HG02840 (cell line): ENCODE results near the gene CEACAM20.
"Not testable (repeated sequence)": the region's sequence is repeated elsewhere in the genome, so short reads cannot be mapped to it uniquely, and the experiment has no call there.

Experiments
- ATAC-seq: cut with Tn5 transposase; IDR thresholded peaks from one replicate; pipeline ENCODE4 v1.9.1; 2021; ENCODE audit warnings: mild to moderate bottlenecking, moderate library complexity, moderate number of reproducible peaks; ENCODE audit not compliant: unreplicated experiment, low FRiP score

Gene CEACAM20

DNA sequence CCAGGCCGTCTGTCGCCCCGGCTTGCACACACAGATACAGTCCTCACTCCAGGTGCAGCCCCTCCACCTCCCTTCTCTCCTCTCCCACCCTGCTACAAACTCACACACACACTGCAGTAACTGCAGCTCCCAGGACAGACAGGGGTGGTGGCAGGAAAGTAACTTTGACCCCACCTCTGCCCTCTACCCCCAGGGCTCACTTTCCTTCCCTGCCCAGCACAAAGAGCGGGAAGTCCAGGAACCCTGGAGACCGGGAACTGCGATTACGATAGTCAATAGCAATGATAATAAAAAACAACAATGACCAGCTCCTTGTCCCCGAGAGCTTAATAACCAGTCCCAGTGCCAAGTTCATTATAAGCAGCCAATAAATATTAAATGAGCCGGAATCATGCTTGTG lies at the start of gene CEACAM20:
CEACAM20 (minus strand) TSS at position 140 of the 400 bp plus-strand sequence. CDS start 166 bp downstream, outside the sequence.
- no peak for ATAC-seq

DNA sequence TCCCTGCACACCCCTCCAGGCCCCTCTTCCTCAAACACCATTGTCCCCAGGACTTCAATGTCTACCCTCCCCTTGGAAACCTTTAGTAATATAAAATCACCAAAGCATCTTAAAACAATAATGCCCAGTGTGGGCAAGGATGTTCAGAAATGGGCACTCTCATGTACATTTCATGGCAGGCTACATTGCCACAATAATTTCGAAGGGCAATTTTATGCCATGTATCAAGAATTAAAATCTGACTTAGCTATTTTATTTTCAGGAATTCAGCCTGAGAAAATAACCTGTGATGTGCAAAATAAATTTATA lies 48.0 kb upstream of the CEACAM20 start:
- ATAC-seq: no peak

- no peak for ATAC-seq
Measured at GRCh38 chr19:44576843-44577565, 47.5 kb upstream of the CEACAM20 start.

DNA sequence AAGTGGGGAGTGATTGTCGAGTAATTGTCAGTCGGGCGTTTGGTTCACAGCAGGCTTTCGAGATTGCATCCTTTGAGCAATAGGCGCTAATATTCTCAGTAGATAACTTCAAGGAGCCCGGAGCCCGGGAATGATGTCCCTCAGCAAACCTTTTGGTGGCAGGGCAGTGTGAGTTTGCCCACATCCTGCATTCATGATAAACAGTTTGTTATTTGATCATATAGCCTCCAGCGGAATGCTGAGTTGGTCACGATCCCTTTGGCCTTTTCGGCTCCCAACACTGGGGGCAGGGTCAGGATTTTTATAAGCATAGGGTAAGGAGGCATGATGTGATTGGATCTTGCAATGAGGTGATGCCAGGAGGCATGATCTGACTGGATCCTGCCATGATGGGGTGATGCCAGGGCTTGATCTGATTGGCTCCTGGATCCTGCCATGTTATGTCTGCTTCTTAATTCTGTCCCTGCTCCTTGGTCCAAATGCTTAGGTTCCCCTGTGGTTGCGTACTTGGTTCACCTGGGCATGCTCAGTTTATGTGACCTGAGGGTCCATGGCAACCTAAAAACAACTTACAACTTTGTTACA lies 45.7 kb upstream of the CEACAM20 start:
- no peak for ATAC-seq

DNA sequence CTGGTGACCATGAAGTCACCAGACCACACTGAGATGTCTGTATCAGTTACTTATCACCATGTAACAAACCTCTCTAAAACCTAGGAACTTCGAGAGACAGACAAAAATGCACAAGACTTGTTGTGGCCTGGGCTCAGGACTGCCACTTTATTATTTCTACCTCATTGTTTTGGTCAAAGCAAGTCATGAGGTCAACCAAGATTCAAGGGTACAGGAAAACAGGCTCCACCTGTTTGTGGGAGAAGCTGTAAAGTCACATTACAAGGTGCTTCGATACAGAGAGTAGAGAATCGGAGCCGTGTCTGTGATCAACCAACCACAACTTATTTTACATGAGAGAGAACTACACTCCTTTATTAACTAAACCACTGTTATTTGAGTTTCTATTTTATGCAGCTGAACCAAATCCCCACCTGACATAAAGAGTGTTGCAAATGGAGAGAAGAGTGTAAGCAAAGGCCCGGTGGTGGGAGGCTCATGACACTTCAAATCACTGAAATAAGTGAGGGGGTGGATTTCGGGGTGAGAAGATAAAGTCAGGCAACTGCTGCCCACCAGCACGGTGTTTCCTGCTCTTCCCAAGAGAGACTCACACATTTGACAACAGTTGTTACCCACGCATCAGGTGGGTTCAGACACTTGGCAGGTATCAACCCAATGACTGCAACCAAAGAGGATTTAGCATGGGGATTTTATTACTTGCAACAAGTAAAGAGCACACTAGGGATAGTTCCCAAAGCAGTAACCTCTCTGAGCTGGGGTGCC lies 44.9 kb upstream of the CEACAM20 start:
- no peak for ATAC-seq

GRCh38 chr19:44573627-44574026 lies 44.2 kb upstream of the CEACAM20 start:
- no peak for ATAC-seq

DNA sequence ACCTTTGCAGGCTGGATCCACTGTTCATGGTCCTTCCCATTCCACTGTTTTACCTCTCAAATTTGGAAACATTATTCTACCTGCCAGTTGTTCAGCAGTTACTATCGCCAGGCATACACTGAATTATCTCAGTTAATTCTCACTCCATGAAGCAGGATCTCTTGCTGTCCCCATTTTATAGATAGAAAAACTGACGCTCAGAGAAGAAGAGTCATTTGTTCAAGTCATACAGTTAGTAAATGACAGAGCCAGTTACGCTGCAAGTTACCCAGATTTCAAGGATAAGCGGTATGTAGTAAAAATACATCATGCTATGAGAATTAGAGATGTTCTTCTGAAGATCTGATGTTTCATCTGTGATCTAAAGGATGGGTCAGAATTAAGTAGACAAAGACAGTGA lies 43.7 kb upstream of the CEACAM20 start:
- ATAC-seq: no peak

DNA sequence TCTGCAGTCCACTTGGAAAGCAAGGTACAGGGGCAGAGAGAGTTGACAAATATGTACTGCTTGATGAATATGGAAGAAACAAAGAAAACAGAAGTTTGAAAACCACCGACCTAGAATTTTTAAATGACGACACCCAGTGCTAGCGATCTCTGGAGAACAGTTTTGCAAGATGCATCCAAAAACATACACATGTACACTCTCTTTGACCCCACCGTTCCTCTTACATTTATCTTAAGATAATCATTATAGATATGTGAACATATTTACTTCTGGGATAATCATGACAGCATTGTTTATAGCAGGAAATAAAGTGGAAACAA lies 43.1 kb upstream of the CEACAM20 start:
- ATAC-seq: no peak

DNA sequence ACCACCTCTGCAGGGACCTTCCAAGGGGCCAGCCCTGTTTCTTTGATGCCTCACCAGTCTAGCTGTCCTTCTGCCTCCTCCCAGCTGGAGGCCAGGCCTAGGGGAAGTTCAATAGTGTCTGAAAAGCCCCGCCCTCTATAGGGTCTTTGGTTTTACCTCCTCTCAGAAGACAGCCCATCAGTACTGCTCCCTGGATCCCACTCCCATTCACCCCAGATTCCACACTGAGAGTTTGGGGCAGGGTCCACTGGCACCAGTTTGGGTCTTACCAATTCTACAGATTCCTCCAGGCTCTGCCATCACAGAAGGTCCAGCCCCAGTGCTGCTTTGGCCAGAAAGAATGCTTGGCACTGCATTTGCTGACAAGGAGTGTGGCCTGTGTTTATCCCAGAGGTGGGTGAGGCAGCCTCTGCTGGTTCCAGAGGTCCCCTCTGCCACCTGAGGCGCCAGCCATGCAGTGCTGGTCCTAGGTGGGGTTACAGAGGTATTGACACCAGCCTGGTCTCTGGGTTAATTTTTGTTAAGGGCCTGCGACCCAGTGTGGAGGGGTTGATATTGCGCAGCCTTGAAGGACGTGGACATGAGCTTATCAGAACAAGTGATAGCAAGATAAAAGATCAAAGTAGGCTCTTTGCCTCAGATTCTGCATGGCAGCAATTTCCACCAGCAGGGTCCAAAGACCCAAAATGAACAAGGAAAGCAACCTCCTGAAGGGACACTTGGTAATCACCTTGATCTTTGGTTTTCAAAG lies 42.5 kb upstream of the CEACAM20 start:
- no peak for ATAC-seq

DNA sequence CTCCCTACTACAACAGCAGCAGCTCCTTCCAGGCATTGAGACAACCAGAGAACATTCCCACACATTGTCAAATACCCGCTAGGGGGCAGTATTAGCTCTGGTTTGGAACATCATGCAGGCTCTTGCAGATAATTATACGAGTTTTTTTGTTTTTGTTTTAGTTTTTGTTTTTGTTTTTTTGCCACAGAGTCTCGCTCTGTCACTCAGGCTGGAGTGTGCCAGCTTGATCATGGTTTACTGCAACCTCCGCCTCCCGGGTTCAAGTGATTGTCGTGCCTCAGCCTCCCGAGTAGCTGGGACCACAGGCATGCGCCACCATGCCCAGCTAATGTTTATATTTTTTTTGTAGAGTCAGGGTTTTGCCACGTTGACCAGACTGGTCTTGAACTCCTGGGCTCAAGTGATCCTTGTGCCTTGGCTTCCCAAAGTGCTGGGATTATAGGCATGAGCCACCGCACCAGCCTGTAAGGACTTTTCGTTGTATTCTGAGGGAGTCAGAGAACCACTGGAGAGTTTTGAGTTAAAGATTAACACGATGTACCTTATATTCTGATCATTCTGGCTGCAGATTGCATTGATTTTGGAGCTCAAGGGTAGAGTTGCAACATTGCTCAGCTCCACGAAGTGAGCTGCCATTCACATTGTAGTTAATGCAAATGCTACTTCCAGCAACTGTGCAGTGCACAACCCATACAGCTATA lies 41.7 kb upstream of the CEACAM20 start:
- ATAC-seq: no peak

GRCh38 chr19:44570603-44570983 lies 41.1 kb upstream of the CEACAM20 start:
- no peak for ATAC-seq

- no peak for ATAC-seq
Measured at GRCh38 chr19:44567745-44568144, 38.3 kb upstream of the CEACAM20 start.

GRCh38 chr19:44566984-44567383 lies 37.5 kb upstream of the CEACAM20 start:
- ATAC-seq: no peak

GRCh38 chr19:44563086-44563655 lies 33.7 kb upstream of the CEACAM20 start:
- ATAC-seq: not testable (repeated sequence)

GRCh38 chr19:44557933-44558332 lies 28.5 kb upstream of the CEACAM20 start:
- no peak for ATAC-seq

DNA sequence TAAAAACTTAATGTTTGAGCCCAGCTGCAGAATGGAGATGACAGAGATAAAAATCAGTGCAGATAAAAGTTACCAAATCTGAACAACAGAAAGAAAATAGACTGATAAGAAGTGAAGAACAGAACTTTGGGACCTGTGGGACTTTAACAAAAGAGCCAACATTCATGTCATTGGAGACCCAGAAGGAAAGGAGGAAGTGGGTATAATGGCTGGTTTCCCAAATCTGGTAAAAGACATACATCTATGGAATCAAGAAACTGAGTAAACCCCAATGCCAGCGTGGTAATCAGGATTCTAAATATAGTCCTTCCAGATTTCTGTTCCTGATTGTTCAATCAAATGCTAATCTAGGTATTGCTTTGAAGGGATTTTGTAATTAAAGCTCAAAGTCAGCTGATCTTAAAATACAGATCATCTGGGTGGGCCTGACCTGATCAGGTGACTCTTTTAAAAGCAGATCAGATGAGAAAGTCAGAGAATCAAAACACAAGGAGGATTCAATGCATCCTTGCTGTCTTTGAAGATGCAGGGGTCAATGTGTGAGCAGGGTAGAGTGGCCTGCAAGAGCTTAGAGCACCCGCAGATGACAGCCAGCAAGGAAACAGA lies 25.3 kb upstream of the CEACAM20 start:
- no peak for ATAC-seq

DNA sequence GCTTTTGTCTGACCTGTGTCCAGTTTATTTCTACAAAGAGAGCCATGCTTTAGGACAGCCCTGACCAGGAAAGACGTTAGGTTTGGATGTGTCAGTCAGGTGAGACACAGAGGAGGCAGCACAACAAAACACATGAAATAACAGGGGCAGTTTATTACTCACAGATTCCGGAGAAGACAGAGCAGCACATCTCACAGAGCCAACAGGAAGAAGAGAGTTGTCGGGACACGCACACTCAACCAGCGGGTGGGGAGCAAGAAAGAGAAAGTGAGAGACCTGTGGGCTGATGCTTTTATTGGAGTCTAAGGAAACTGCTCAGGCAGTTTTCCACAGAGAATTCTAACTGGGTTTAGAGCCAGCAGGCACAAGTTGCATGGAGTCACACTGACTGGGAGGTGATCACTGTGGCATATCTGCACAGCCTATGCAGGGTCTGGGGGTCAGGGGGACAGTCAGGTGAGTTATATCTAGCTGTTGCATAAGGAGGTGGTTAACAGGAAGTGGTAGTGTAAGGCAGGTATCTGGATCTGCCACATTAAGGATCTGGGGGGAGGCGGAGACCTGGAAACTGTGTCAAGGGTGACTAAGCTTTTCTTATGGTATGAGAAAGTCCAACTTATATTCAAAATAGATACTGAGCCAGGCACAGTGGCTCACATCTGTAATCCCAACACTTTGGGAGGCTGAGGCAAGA lies 24.1 kb upstream of the CEACAM20 start:
- ATAC-seq: no peak

GRCh38 chr19:44552324-44552723 lies 22.8 kb upstream of the CEACAM20 start:
- ATAC-seq: no peak

DNA sequence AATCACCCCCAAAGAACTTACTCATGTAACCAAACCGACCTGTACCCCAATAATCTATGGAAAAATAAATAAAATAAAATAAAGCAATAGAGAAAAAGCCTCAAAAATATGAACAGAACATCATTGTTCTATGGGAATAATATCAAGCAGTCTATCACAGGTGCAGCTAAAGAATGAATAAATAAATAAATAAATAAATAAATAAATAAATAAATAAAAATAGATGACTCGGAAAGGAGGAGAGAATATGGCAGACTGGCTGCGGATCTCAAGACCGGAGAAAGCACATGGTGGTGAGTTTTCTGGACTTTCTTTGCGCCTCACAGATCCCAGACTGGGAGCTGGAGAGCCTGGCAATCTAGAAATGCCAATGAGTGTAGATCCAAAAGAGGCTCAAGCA lies 22.4 kb upstream of the CEACAM20 start:
- ATAC-seq: no peak
